ENCODE measurements around the gene ADAMTSL2.
"Not testable (repeated sequence)": the region's sequence is repeated elsewhere in the genome, so short reads cannot be mapped to it uniquely, and the experiment has no call there.

The ADAMTSL2 gene

DNA sequence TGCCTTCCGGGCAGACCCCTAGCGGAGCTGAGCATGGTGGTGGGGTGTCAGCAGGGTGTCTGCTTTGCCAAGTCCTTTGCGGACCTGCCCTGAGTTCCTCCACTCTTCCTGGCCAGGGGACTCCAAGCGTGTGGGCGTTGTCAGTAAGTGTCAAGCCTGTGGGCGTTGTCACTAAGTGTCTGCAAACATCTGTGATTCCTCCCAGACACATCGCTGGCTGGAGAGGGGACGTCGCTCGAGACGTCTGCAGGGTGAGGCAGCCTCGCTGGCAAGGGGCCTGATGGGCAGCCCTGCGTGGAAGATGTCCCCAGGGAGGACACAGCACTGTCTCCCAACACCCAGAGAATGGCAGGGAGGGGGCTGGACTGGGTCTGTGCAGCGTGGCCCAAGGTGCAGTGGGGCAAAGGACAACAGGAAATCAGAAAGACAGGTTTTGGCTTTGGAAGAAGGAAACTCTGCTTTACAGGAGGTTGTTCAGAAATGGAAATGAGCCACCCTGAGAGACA, 28.8 kb downstream of the ADAMTSL2 start:
- Histone ChIP-seq H3K79me2 (ENCODE audit: control insufficient read depth, insufficient read depth, low read length, unreplicated experiment) (no peaks in the 10 kb centered on the region), H3K4me3 (ENCODE audit: low read depth, low read length) (no peak overlapping the region), H3K27me3 (ENCODE audit: insufficient read depth, low read length) (peaks cover 12% of the 10 kb centered on the region), H3K4me1 (ENCODE audit: control insufficient read depth, insufficient read depth, low read length, unreplicated experiment) (peaks cover 16% of the 10 kb centered on the region), H3K36me3 (ENCODE audit: insufficient read depth, low read length) (no peaks in the 10 kb centered on the region), H2AFZ (ENCODE audit: low read length, unreplicated experiment) (no peak overlapping the region), H3K27ac (ENCODE audit: low read depth, low read length) (no peak overlapping the region)

DNA sequence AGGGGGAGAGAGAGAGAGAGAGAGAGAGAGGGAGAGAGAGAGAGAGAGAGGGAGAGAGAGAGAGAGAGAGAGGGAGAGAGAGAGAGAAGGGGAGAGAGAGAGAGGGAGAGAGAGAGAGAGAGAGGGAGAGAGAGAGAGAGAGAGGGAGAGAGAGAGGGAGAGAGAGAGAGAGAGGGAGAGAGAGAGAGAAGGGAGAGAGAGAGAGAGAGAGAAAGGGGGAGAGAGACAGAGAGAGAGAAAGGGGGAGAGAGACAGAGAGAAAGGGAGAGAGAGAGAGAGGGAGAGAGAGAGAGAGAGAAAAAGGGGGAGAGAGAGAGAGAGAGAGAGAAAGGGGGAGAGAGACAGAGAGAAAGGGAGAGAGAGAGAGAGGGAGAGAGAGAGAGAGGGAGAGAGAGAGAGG, 29.3 kb downstream of the ADAMTSL2 start:
- not testable (repeated sequence) for H3K36me3 ChIP-seq (ENCODE audit: insufficient read depth, low read length); H3K4me3 ChIP-seq (ENCODE audit: low read depth, low read length); H2AFZ ChIP-seq (ENCODE audit: low read length, unreplicated experiment); H3K79me2 ChIP-seq (ENCODE audit: control insufficient read depth, insufficient read depth, low read length, unreplicated experiment); H3K27ac ChIP-seq (ENCODE audit: low read depth, low read length)
- Histone ChIP-seq H3K27me3 (ENCODE audit: insufficient read depth, low read length) (peaks cover 12% of the 10 kb centered on the region), H3K4me1 (ENCODE audit: control insufficient read depth, insufficient read depth, low read length, unreplicated experiment) (peaks cover 11% of the 10 kb centered on the region)

DNA sequence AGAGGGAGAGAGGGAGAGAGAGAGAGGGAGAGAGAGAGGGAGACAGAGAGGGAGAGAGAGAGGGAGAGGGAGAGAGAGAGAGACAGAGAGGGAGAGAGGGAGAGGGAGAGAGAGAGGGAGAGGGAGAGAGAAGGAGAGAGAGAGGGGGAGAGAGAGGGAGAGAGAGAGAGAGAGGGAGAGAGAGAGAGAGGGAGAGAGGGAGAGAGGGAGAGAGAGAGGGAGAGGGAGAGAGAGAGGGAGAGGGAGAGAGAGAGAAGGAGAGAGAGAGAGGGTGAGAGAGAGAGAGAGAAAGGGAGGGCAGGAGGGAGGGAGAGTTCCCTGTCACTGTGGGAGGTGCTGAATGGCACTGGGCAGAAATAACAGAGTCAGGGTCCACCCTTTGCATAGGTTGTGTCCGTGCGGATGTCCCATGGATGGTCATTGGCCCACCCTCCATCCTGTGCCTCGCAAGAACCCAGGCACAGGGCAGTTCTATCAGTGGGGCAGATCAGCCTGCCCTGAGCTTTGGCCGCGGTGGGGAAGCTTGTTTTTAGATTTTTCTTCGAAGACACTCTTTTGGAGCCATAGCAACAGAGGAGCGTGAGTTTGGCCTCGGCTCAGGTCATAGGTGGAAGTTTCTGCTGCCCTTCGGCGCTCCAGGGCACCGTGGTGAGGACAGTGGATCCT, 30.1 kb downstream of the ADAMTSL2 start:
- Histone ChIP-seq H2AFZ (ENCODE audit: low read length, unreplicated experiment) (no peak overlapping the region), H3K79me2 (ENCODE audit: control insufficient read depth, insufficient read depth, low read length, unreplicated experiment) (no peaks in the 10 kb centered on the region), H3K4me3 (ENCODE audit: low read depth, low read length) (no peak overlapping the region), H3K27ac (ENCODE audit: low read depth, low read length) (no peak overlapping the region), H3K36me3 (ENCODE audit: insufficient read depth, low read length) (no peaks in the 10 kb centered on the region), H3K27me3 (ENCODE audit: insufficient read depth, low read length) (peaks cover 12% of the 10 kb centered on the region), H3K4me1 (ENCODE audit: control insufficient read depth, insufficient read depth, low read length, unreplicated experiment) (peaks cover 7% of the 10 kb centered on the region)

DNA sequence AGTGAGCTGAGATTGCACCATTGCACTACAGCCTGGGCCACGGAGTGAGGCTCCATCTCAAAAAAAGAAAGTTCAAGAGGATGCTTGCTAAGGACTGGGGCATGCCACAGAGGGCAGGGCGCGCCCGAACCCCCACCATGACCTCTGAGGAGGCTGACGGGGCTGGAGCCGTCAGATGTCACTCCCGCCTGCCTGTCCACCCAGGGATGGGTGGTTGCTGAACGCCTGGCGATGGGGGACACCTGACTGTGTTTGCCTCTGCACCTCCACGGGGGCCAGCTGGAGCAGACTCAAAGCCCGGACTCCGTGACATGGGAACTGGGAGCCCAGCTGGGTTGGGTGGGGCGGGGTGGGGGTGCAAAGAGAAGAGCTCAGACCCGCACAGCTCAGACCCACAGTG, 31.9 kb downstream of the ADAMTSL2 start:
- Histone ChIP-seq H3K36me3 (ENCODE audit: insufficient read depth, low read length) (no peaks in the 10 kb centered on the region), H3K27ac (ENCODE audit: low read depth, low read length) (no peak overlapping the region), H2AFZ (ENCODE audit: low read length, unreplicated experiment) (no peak overlapping the region), H3K4me1 (ENCODE audit: control insufficient read depth, insufficient read depth, low read length, unreplicated experiment) (peaks cover 7% of the 10 kb centered on the region), H3K27me3 (ENCODE audit: insufficient read depth, low read length) (peaks cover 12% of the 10 kb centered on the region), H3K79me2 (ENCODE audit: control insufficient read depth, insufficient read depth, low read length, unreplicated experiment) (no peaks in the 10 kb centered on the region), H3K4me3 (ENCODE audit: low read depth, low read length) (no peak overlapping the region)

DNA sequence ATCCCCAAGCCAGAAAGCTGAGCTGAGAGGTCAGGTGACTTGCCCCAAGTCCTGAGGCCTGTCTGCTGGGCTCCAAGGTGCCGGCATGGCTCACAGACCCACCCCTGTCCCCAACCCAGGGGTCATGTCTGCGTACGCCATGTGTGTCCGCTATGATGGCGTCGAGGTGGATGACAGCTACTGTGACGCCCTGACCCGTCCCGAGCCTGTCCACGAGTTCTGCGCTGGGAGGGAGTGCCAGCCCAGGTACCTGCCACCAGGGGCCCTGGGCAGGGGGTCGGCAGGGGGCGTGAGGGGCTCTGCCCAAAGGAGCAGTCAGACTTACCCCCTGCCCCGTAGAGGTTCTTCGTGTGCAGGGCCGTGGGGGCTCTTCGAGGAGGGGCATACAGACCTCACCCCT, 32.3 kb downstream of the ADAMTSL2 start:
- H3K27ac ChIP-seq (ENCODE audit: low read depth, low read length), result no peak overlapping the region
- no peaks in the 10 kb centered on the region for H3K36me3 ChIP-seq (ENCODE audit: insufficient read depth, low read length)
- H2AFZ ChIP-seq (ENCODE audit: low read length, unreplicated experiment), result no peak overlapping the region
- H3K4me1 ChIP-seq (ENCODE audit: control insufficient read depth, insufficient read depth, low read length, unreplicated experiment), result peaks cover 7% of the 10 kb centered on the region
- H3K4me3 ChIP-seq (ENCODE audit: low read depth, low read length), result no peak overlapping the region
- H3K79me2 ChIP-seq (ENCODE audit: control insufficient read depth, insufficient read depth, low read length, unreplicated experiment), result no peaks in the 10 kb centered on the region
- H3K27me3 ChIP-seq (ENCODE audit: insufficient read depth, low read length), result peaks cover 12% of the 10 kb centered on the region

DNA sequence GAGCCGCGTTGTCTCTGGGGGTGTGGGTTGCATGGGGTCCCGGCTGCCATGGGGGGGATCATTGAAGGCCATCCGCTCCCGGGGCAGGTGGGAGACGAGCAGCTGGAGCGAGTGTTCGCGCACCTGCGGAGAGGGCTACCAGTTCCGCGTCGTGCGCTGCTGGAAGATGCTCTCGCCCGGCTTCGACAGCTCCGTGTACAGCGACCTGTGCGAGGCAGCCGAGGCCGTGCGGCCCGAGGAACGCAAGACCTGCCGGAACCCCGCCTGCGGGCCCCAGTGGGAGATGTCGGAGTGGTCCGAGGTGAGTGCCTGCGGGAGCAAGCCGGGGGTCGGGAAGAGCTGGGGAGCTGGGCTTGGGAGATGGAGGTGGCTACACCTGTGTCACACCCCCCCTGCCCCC, 33.7 kb downstream of the ADAMTSL2 start:
- no peak overlapping the region for H3K4me3 ChIP-seq (ENCODE audit: low read depth, low read length)
- no peaks in the 10 kb centered on the region for H3K79me2 ChIP-seq (ENCODE audit: control insufficient read depth, insufficient read depth, low read length, unreplicated experiment)
- no peaks in the 10 kb centered on the region for H3K36me3 ChIP-seq (ENCODE audit: insufficient read depth, low read length)
- peaks cover 4% of the 10 kb centered on the region for H3K4me1 ChIP-seq (ENCODE audit: control insufficient read depth, insufficient read depth, low read length, unreplicated experiment)
- no peak overlapping the region for H2AFZ ChIP-seq (ENCODE audit: low read length, unreplicated experiment)
- peaks cover 15% of the 10 kb centered on the region for H3K27me3 ChIP-seq (ENCODE audit: insufficient read depth, low read length)
- no peak overlapping the region for H3K27ac ChIP-seq (ENCODE audit: low read depth, low read length)

DNA sequence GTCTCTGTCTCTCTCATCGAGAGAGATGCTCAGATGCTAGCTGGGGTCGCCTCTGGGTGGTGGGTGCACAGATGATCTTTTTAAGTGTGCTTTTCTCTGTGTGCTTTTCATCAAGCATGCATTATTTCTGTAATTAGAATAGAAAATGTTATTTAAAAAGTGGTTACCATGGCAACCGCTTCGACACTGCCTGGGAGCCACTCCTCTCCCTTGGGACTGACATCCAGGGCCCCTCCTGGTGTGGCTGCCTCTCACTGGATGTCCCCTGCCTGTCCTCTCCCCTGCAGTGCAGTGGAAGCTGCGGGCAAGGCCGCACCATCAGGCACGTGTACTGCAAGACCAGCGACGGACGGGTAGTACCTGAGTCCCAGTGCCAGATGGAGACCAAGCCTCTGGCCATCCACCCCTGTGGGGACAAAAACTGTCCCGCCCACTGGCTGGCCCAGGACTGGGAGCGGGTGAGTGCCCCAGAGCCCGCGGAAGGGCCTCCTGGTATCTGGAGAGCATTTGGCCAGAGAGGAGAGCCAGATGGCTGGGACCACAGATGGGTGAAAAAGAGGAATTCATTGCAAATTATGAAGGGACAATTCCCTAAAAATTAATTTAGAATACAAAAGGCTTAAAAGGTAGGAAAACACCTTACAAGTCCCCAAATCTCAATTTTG, 34.7 kb downstream of the ADAMTSL2 start:
- H3K36me3 ChIP-seq (ENCODE audit: insufficient read depth, low read length), result no peaks in the 10 kb centered on the region
- H3K27me3 ChIP-seq (ENCODE audit: insufficient read depth, low read length), result peaks cover 18% of the 10 kb centered on the region
- no peaks in the 10 kb centered on the region for H3K79me2 ChIP-seq (ENCODE audit: control insufficient read depth, insufficient read depth, low read length, unreplicated experiment)
- H3K4me1 ChIP-seq (ENCODE audit: control insufficient read depth, insufficient read depth, low read length, unreplicated experiment), result no peaks in the 10 kb centered on the region
- H3K4me3 ChIP-seq (ENCODE audit: low read depth, low read length), result no peak overlapping the region
- no peak overlapping the region for H3K27ac ChIP-seq (ENCODE audit: low read depth, low read length)
- H2AFZ ChIP-seq (ENCODE audit: low read length, unreplicated experiment), result no peak overlapping the region

DNA sequence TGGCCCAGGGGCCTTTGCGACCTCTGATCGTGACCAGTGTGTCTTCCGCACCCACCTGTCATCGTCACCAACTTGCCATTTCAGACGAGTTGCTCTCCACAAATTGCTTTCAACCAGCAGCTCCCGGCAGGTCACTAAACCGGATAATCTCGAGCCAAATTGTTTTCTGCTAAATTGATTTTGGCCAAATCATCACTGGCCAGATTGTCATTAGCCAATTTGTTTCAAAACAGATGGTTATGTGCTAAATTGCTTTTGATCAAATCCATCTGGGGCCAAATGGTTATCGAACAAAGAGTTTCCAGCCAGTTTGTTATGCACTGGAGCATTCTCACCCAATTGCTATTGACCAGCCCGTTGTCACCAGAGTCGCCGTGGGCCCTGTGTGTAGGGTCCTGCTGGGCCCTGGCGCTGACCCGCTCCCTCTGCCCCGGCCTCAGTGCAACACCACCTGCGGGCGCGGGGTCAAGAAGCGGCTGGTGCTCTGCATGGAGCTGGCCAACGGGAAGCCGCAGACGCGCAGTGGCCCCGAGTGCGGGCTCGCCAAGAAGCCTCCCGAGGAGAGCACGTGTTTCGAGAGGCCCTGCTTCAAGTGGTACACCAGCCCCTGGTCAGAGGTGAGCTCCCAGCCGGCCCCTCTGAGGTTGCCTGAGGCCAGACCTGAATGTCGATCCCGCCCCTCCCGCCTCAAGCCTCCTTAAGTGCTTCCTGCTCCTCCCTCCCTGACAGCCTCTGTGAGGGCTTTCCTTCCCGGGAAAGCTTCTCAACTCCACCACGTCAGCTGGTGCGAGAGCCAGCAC, 35.6 kb downstream of the ADAMTSL2 start:
- Histone ChIP-seq H3K79me2 (ENCODE audit: control insufficient read depth, insufficient read depth, low read length, unreplicated experiment) (no peaks in the 10 kb centered on the region), H3K4me3 (ENCODE audit: low read depth, low read length) (no peak overlapping the region), H3K27me3 (ENCODE audit: insufficient read depth, low read length) (peaks cover 13% of the 10 kb centered on the region), H2AFZ (ENCODE audit: low read length, unreplicated experiment) (no peak overlapping the region), H3K4me1 (ENCODE audit: control insufficient read depth, insufficient read depth, low read length, unreplicated experiment) (no peaks in the 10 kb centered on the region), H3K36me3 (ENCODE audit: insufficient read depth, low read length) (no peaks in the 10 kb centered on the region), H3K27ac (ENCODE audit: low read depth, low read length) (no peak overlapping the region)

DNA sequence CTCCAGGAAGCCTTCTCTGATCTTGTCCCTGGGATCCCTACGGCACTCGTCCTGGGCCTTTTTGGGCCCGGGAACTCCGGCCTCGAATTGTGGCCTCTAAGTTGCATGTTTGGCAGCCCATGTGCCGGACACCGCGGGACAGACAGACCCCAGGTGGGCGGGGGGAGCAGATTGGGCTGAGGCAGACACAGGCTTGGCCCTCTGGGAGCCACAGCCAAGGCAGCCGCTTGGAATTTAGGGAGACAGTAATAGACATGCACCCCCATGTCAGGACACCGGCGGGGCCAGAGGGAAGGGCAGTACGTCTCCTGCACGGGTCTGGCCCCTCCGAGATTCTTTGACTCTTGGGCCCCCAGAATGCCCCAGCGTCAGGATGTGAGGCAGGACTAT, 36.2 kb downstream of the ADAMTSL2 start:
- Histone ChIP-seq H3K79me2 (ENCODE audit: control insufficient read depth, insufficient read depth, low read length, unreplicated experiment) (no peaks in the 10 kb centered on the region), H3K27ac (ENCODE audit: low read depth, low read length) (no peak overlapping the region), H3K4me1 (ENCODE audit: control insufficient read depth, insufficient read depth, low read length, unreplicated experiment) (no peaks in the 10 kb centered on the region), H3K36me3 (ENCODE audit: insufficient read depth, low read length) (no peaks in the 10 kb centered on the region), H2AFZ (ENCODE audit: low read length, unreplicated experiment) (no peak overlapping the region), H3K4me3 (ENCODE audit: low read depth, low read length) (no peak overlapping the region), H3K27me3 (ENCODE audit: insufficient read depth, low read length) (peaks cover 8% of the 10 kb centered on the region)

DNA sequence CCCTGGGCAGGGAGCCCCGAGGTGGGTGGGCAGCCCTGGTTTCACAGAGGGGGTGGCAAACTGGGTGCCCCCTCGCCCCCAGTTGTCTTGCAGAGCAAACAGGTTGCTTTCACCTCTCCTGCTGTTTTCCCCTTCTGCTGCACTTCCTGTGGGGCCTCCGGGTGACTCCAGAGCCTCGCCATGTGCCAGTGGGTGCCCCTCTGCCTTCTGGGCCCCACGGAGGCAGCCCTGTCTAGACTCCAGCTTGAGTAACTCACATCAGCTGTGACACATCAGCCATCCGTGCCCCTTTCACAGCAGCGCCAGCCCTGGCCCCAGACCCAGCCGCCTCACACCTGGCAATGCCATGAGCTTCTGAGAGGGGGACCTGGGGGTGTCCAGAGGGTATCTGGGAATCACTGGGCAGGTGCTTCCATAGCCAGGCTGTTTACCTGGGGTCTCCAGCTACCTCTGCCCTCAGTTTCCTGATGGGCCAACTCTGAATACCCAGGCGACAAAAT, 36.9 kb downstream of the ADAMTSL2 start:
- Histone ChIP-seq H3K36me3 (ENCODE audit: insufficient read depth, low read length) (no peaks in the 10 kb centered on the region), H3K27me3 (ENCODE audit: insufficient read depth, low read length) (peaks cover 6% of the 10 kb centered on the region; the same call in 1 of the 2 replicates), H3K4me1 (ENCODE audit: control insufficient read depth, insufficient read depth, low read length, unreplicated experiment) (peaks cover 2% of the 10 kb centered on the region), H3K27ac (ENCODE audit: low read depth, low read length) (no peak overlapping the region), H3K4me3 (ENCODE audit: low read depth, low read length) (no peak overlapping the region), H2AFZ (ENCODE audit: low read length, unreplicated experiment) (no peak overlapping the region), H3K79me2 (ENCODE audit: control insufficient read depth, insufficient read depth, low read length, unreplicated experiment) (no peaks in the 10 kb centered on the region)
